Measurements from ENCODE around the gene CTIF. TPM values are rescaled to one million over a fixed set of nuclear protein-coding genes. Genes with fewer than 3 reads are reported as not detected.

Gene CTIF
- polyA plus RNA-seq, 4 donors, result 8.1 to 22.6 (median 11.3) TPM

DNA sequence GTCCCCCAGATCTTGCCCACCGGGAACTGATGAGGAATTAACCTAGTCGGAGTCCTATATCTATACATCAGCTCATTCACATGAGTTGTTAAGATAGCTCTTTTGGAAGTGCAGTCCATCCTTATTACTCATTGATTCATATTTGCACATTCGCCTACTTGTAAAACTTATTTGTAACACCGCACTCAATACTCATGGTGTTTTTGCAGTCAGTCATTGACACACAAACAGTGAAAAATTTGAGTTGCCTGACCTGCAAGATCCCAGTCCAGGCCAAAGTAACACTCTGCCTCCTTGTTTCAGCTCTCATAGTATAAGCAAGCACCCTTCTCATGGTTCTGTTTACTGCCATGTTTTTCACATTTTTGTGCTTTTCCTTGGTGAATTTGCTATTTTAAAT, 180.6 kb downstream of the CTIF start:
- H3K9me3 ChIP-seq (ENCODE audit: control insufficient read depth in 2 of 2, insufficient read depth in 1 of 2, low read depth in 1 of 2, low read length in 1 of 2), result peaks cover 0 to 4% of the 10 kb centered on the region in 2 donors
- DNase-seq (no peak), FAIRE-seq (no peak)
- H3K36me3 ChIP-seq (ENCODE audit: control insufficient read depth in 3 of 3, insufficient read depth in 2 of 3, low read depth in 1 of 3, low read length in 3 of 3), result peaks cover 0 to 16% (median 0%) of the 10 kb centered on the region in 3 donors
- 84 to 99% (median 97%) methylated on average over 4 of the region's 4 CpGs for WGBS, 3 donors
- no peak overlapping the region for H3K27ac ChIP-seq (ENCODE audit: low read depth in 1 of 3, low read length in 2 of 3)
- H3K4me1 ChIP-seq (ENCODE audit: control insufficient read depth in 3 of 3, insufficient read depth in 2 of 3, low read depth in 1 of 3, low read length in 2 of 3), result peaks cover 0 to 18% (median 5%) of the 10 kb centered on the region in 3 donors
- H3K27me3 ChIP-seq (ENCODE audit: control insufficient read depth in 3 of 3, insufficient read depth in 3 of 3, low read length in 3 of 3), result no peaks in the 10 kb centered on the region
- H3K4me3 ChIP-seq (ENCODE audit: low read depth in 1 of 3, low read length in 3 of 3), result no peak overlapping the region

DNA sequence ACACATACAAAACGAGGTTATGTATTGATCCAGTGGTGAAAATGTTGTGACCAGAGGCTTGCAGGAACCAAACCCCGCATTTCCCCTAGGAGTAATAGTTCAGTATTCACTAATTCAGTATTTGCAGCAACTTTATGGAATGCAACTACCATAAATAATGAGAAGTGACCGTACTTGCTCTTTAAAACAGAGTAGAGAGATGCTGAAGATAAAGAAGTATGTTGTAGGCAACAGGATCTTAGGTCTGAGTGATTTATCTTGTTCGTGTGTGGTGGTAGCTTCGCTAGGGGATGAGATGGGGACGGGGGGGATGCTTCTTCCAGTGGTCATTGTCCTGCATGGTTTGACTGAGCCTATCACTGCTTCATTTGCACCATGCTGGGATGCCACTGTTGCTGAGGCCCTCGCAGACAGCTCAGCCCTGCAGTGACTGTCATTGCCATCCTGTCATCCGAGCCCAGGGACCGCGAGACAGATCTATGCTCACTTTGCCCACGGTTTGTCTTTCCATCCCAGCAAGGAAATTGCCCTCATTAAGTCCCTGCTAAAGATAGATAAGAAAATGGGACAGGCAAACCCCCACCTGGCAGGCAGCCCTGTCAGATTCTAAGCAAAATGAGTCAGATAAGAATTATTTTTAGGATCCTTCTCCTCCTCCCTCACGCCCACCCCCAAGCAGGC, 181.3 kb downstream of the CTIF start:
- Histone ChIP-seq H3K27me3 (ENCODE audit: control insufficient read depth in 3 of 3, insufficient read depth in 3 of 3, low read length in 3 of 3) (no peaks in the 10 kb centered on the region), H3K27ac (ENCODE audit: low read depth in 1 of 3, low read length in 2 of 3) (no peak overlapping the region), H3K9me3 (ENCODE audit: control insufficient read depth in 2 of 2, insufficient read depth in 1 of 2, low read depth in 1 of 2, low read length in 1 of 2) (peaks cover 0 to 4% of the 10 kb centered on the region in 2 donors), H3K36me3 (ENCODE audit: control insufficient read depth in 3 of 3, insufficient read depth in 2 of 3, low read depth in 1 of 3, low read length in 3 of 3) (peaks cover 0 to 19% (median 0%) of the 10 kb centered on the region in 3 donors), H3K4me1 (ENCODE audit: control insufficient read depth in 3 of 3, insufficient read depth in 2 of 3, low read depth in 1 of 3, low read length in 2 of 3) (peaks cover 0 to 11% (median 3%) of the 10 kb centered on the region in 3 donors), H3K4me3 (ENCODE audit: low read depth in 1 of 3, low read length in 3 of 3) (no peak overlapping the region)
- no peak for DNase-seq
- FAIRE-seq, result no peak
- 63 to 74% (median 70%) methylated on average over 12 of the region's 12 CpGs for WGBS, 3 donors

DNA sequence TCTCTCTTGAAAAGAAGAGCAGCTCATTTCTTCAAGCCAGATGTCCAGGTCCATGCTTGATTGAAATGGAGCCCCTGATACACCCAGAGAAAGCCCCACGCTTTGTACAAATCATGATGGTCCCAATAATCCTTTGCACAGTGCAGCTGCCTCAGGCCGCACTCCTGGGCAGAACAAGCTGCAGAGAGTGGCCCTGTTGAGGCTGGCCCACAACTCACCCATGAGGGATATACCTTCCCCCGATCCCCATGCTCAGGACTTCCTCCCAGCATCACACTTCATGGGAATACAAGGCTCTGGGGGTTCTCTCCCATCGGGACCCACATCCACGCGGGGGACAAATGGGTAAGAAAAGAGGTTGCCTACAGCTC, 181.8 kb downstream of the CTIF start:
- no peak for FAIRE-seq
- DNase-seq, result no peak

DNA sequence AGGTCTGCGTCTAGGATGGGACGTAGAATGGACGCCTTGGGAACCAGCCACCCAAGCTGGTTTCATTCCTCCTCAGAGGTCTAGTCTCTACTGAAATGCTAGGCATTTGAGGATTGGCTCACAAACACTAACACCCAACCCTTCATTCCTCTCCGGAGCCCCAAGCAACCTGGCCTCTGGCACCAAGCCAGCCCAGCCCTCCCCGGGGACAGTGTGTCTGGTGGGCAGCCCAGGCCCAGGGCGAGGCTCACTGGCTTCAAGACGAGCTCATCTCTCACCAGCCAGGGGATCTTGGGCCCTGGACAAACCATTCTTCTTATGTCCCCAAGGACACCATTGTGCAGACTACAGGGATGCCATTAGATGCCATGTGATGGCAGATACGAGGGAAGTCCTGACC, 182.5 kb downstream of the CTIF start:
- WGBS, 3 donors, result 75 to 80% (median 75%) methylated on average over 8 of the region's 8 CpGs
- H3K27me3 ChIP-seq (ENCODE audit: control insufficient read depth in 3 of 3, insufficient read depth in 3 of 3, low read length in 3 of 3), result no peaks in the 10 kb centered on the region

More for the DNA sequence above, 181.8 kb downstream of the CTIF start:
- H3K36me3 ChIP-seq (ENCODE audit: control insufficient read depth in 3 of 3, insufficient read depth in 2 of 3, low read depth in 1 of 3, low read length in 3 of 3), result peaks cover 0 to 19% (median 0%) of the 10 kb centered on the region in 3 donors
- no peak overlapping the region for H3K4me3 ChIP-seq (ENCODE audit: low read depth in 1 of 3, low read length in 3 of 3)
- H3K9me3 ChIP-seq (ENCODE audit: control insufficient read depth in 2 of 2, insufficient read depth in 1 of 2, low read depth in 1 of 2, low read length in 1 of 2), result peaks cover 0 to 4% of the 10 kb centered on the region in 2 donors
- 92 to 96% (median 95%) methylated on average over 6 of the region's 6 CpGs for WGBS, 3 donors
- H3K27ac ChIP-seq (ENCODE audit: low read depth in 1 of 3, low read length in 2 of 3), result no peak overlapping the region
- H3K27me3 ChIP-seq (ENCODE audit: control insufficient read depth in 3 of 3, insufficient read depth in 3 of 3, low read length in 3 of 3), result no peaks in the 10 kb centered on the region
- peaks cover 0 to 6% (median 0%) of the 10 kb centered on the region in 3 donors for H3K4me1 ChIP-seq (ENCODE audit: control insufficient read depth in 3 of 3, insufficient read depth in 2 of 3, low read depth in 1 of 3, low read length in 2 of 3)

DNA sequence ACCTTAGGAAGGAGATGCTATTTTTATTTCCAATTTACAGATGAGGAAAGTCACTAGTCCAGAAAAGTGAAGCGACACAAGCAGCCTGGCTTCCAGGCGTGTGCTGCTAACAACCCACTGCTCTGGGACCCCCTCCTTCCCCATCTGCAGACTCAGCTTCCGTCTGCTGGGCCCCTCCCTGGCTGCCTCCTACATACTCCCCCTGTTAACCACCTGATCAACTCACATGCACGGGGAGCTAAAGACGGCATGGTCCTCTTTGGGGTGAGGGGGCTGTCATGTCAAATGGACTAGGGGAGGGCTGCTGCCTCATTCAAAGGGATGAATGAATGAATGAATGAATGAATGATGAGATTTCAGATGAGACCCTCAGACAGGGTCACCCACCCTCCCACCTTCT, 184.2 kb downstream of the CTIF start:
- WGBS, 3 donors, result 93 to 98% (median 94%) methylated on average over 5 of the region's 5 CpGs
- Histone ChIP-seq H3K9me3 (ENCODE audit: control insufficient read depth in 2 of 2, insufficient read depth in 1 of 2, low read depth in 1 of 2, low read length in 1 of 2) (peaks cover 0 to 19% of the 10 kb centered on the region in 2 donors), H3K27me3 (ENCODE audit: control insufficient read depth in 3 of 3, insufficient read depth in 3 of 3, low read length in 3 of 3) (no peaks in the 10 kb centered on the region), H3K4me1 (ENCODE audit: control insufficient read depth in 3 of 3, insufficient read depth in 2 of 3, low read depth in 1 of 3, low read length in 2 of 3) (no peaks in the 10 kb centered on the region), H3K4me3 (ENCODE audit: low read depth in 1 of 3, low read length in 3 of 3) (no peak overlapping the region), H3K36me3 (ENCODE audit: control insufficient read depth in 3 of 3, insufficient read depth in 2 of 3, low read depth in 1 of 3, low read length in 3 of 3) (peaks cover 0 to 19% (median 0%) of the 10 kb centered on the region in 3 donors), H3K27ac (ENCODE audit: low read depth in 1 of 3, low read length in 2 of 3) (no peak overlapping the region)
- no peak for FAIRE-seq
- no peak for DNase-seq

More for the DNA sequence above, 182.5 kb downstream of the CTIF start:
- Histone ChIP-seq H3K36me3 (ENCODE audit: control insufficient read depth in 3 of 3, insufficient read depth in 2 of 3, low read depth in 1 of 3, low read length in 3 of 3) (peaks cover 0 to 19% (median 0%) of the 10 kb centered on the region in 3 donors), H3K4me3 (ENCODE audit: low read depth in 1 of 3, low read length in 3 of 3) (no peak overlapping the region), H3K27ac (ENCODE audit: low read depth in 1 of 3, low read length in 2 of 3) (no peak overlapping the region), H3K4me1 (ENCODE audit: control insufficient read depth in 3 of 3, insufficient read depth in 2 of 3, low read depth in 1 of 3, low read length in 2 of 3) (no peaks in the 10 kb centered on the region), H3K9me3 (ENCODE audit: control insufficient read depth in 2 of 2, insufficient read depth in 1 of 2, low read depth in 1 of 2, low read length in 1 of 2) (peaks cover 0 to 5% of the 10 kb centered on the region in 2 donors)
- DNase-seq (no peak), FAIRE-seq (no peak)

DNA sequence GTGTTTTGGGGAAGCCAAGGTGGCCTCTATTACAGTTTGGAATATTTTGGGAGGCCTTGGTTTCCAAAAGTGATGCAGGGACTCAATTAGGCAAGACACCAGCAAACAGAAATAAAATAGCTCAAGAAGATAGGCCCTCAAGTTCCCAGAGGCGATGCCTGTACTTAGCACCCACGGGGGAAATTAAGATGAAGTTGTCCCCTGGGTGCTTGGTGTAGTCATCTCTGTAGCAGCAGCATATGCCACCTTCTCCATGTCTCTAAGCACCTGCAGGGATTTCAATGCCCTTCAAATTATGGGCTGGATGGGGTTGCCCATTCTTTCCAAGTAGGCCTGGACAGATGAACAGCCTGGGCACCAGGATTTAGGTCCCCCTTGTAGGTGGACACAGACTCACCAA, 185.0 kb downstream of the CTIF start:
- 87 to 96% (median 92%) methylated on average over 2 of the region's 2 CpGs for WGBS, 3 donors
- Histone ChIP-seq H3K27ac (ENCODE audit: low read depth in 1 of 3, low read length in 2 of 3) (no peak overlapping the region), H3K36me3 (ENCODE audit: control insufficient read depth in 3 of 3, insufficient read depth in 2 of 3, low read depth in 1 of 3, low read length in 3 of 3) (peaks cover 0 to 13% (median 0%) of the 10 kb centered on the region in 3 donors), H3K9me3 (ENCODE audit: control insufficient read depth in 2 of 2, insufficient read depth in 1 of 2, low read depth in 1 of 2, low read length in 1 of 2) (peaks cover 0 to 18% of the 10 kb centered on the region in 2 donors), H3K27me3 (ENCODE audit: control insufficient read depth in 3 of 3, insufficient read depth in 3 of 3, low read length in 3 of 3) (no peaks in the 10 kb centered on the region), H3K4me1 (ENCODE audit: control insufficient read depth in 3 of 3, insufficient read depth in 2 of 3, low read depth in 1 of 3, low read length in 2 of 3) (no peaks in the 10 kb centered on the region), H3K4me3 (ENCODE audit: low read depth in 1 of 3, low read length in 3 of 3) (no peak overlapping the region)
- FAIRE-seq, result no peak
- no peak for DNase-seq

DNA sequence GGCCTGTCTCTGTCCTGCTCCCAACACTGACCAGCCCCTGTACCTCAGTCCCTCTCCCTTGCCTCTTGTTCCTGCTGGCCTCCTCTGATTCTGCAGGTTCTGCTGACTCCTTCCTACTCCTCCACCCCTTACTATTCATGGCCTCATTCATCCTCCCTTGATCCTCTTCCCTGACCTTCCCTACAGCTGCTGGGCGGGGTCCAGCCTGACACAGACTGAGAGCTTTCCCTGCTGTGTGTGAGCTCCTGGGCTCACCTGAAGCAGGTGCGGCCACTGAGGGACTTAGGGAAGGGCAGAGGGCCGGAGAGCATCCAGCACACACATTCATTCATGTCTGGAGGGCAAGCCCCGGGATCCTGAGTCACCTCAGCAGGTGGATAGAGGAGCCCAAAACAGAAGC, 185.6 kb downstream of the CTIF start:
- H3K36me3 ChIP-seq (ENCODE audit: control insufficient read depth in 3 of 3, insufficient read depth in 2 of 3, low read depth in 1 of 3, low read length in 3 of 3), result peaks cover 0 to 13% (median 0%) of the 10 kb centered on the region in 3 donors
- FAIRE-seq (no peak), DNase-seq (no peak)
- no peak overlapping the region for H3K4me3 ChIP-seq (ENCODE audit: low read depth in 1 of 3, low read length in 3 of 3)
- no peaks in the 10 kb centered on the region for H3K27me3 ChIP-seq (ENCODE audit: control insufficient read depth in 3 of 3, insufficient read depth in 3 of 3, low read length in 3 of 3)
- H3K9me3 ChIP-seq (ENCODE audit: control insufficient read depth in 2 of 2, insufficient read depth in 1 of 2, low read depth in 1 of 2, low read length in 1 of 2), result peaks cover 0 to 18% of the 10 kb centered on the region in 2 donors
- no peak overlapping the region for H3K27ac ChIP-seq (ENCODE audit: low read depth in 1 of 3, low read length in 2 of 3)
- WGBS, 3 donors, result 72 to 90% (median 87%) methylated on average over 4 of the region's 4 CpGs
- H3K4me1 ChIP-seq (ENCODE audit: control insufficient read depth in 3 of 3, insufficient read depth in 2 of 3, low read depth in 1 of 3, low read length in 2 of 3), result no peaks in the 10 kb centered on the region

DNA sequence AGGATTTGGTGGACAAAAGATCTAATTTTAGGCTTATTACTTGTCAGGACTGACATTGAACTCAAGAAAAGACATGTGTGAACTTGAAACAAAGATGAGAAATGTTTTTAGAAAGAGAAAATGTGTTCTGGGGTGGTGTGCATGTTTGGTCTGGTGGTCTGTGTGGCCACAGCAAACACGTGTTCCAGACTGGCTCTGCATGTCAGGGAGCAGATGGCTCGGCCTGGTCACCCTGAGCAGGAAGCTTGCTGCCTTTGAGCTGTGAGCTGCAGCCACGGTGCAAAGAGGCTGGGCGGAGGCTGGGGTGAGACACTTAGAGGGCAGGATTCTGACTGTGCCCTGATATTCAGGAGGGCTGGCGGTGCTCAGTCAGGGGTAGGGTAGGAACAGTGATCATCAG, 186.1 kb downstream of the CTIF start:
- H3K36me3 ChIP-seq (ENCODE audit: control insufficient read depth in 3 of 3, insufficient read depth in 2 of 3, low read depth in 1 of 3, low read length in 3 of 3), result peaks cover 0 to 13% (median 0%) of the 10 kb centered on the region in 3 donors
- H3K27me3 ChIP-seq (ENCODE audit: control insufficient read depth in 3 of 3, insufficient read depth in 3 of 3, low read length in 3 of 3), result no peaks in the 10 kb centered on the region
- FAIRE-seq (no peak), DNase-seq (no peak)
- no peak overlapping the region for H3K27ac ChIP-seq (ENCODE audit: low read depth in 1 of 3, low read length in 2 of 3)
- H3K4me3 ChIP-seq (ENCODE audit: low read depth in 1 of 3, low read length in 3 of 3), result no peak overlapping the region
- no peaks in the 10 kb centered on the region for H3K4me1 ChIP-seq (ENCODE audit: control insufficient read depth in 3 of 3, insufficient read depth in 2 of 3, low read depth in 1 of 3, low read length in 2 of 3)
- peaks cover 0 to 18% of the 10 kb centered on the region in 2 donors for H3K9me3 ChIP-seq (ENCODE audit: control insufficient read depth in 2 of 2, insufficient read depth in 1 of 2, low read depth in 1 of 2, low read length in 1 of 2)
- WGBS, 3 donors, result 75 to 84% (median 81%) methylated on average over 5 of the region's 5 CpGs

All from small intestine (tissue), 7 donors.